ENCODE results near the gene HACD4.
A peak's percentile ranks its signal among the peaks of the same experiment; 100 is the strongest.

Gene HACD4

GRCh38 chr9:20972684-20973083 lies 58.8 kb downstream of the HACD4 start:
- no peak overlapping the region for H3K27ac Mint-ChIP-seq
- no peak overlapping the region for H3K4me3 Mint-ChIP-seq
- no peaks in the 10 kb centered on the region for H3K27me3 Mint-ChIP-seq (ENCODE audit: low read depth)
- peaks cover 57% of the 10 kb centered on the region for H3K36me3 Mint-ChIP-seq (ENCODE audit: low read depth)
- no peaks in the 10 kb centered on the region for H3K4me1 Mint-ChIP-seq
- no peak for TF ChIP-seq CTCF (IDR thresholded peaks at IDR 0.05; ENCODE audit: unreplicated experiment in 3 of 3)
- peaks cover 13% of the 10 kb centered on the region for H3K9me3 Mint-ChIP-seq

GRCh38 chr9:20962536-20963225 lies 68.8 kb downstream of the HACD4 start:
- H3K4me1 Mint-ChIP-seq, result peaks cover 6% of the 10 kb centered on the region

DNA sequence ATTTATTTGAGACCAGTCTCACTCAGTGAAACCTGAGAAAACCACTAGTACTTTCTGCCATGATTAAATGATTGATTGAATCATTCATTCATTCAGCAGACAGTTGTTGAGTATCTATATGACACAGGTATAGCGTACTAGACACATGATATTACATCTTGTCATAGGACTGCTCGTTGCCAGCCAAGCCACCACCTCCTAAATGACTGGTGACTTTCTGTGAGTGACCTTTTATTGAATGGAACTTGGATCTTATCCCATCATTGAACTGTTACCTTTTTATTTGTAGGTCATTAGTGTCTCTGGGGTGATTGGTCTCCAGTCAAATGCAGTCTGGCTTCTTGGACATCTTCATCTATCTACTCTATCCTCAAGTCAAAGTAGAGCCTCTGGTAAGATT lies 80.7 kb downstream of the HACD4 start:
- Mint-ChIP-seq H3K4me1 (peaks cover 4% of the 10 kb centered on the region), H3K9me3 (no peaks in the 10 kb centered on the region), H3K4me3 (no peak overlapping the region), H3K27ac (no peak overlapping the region), H3K36me3 (ENCODE audit: low read depth) (peaks cover 51% of the 10 kb centered on the region), H3K27me3 (ENCODE audit: low read depth) (no peaks in the 10 kb centered on the region)
- TF ChIP-seq CTCF (IDR thresholded peaks at IDR 0.05; ENCODE audit: unreplicated experiment in 3 of 3), result no peak

More at GRCh38 chr9:20962536-20963225, 68.8 kb downstream of the HACD4 start:
- H3K36me3 Mint-ChIP-seq (ENCODE audit: low read depth), result peaks cover 56% of the 10 kb centered on the region
- H3K4me3 Mint-ChIP-seq, result no peak overlapping the region
- TF ChIP-seq CTCF (IDR thresholded peaks at IDR 0.05; ENCODE audit: unreplicated experiment in 3 of 3), result no peak
- H3K27me3 Mint-ChIP-seq (ENCODE audit: low read depth), result no peaks in the 10 kb centered on the region
- no peaks in the 10 kb centered on the region for H3K9me3 Mint-ChIP-seq
- peak overlapping the region in 2 of 3 experiments; percentile 21 to 36 for H3K27ac Mint-ChIP-seq

Data from nephron (organoid).